HG03103 (cell line): ENCODE results near the gene GARIN5B.

Source experiments
- ATAC-seq: cut with Tn5 transposase; IDR thresholded peaks from one replicate; pipeline ENCODE4 v1.9.1; 2021; ENCODE audit warnings: low read depth; ENCODE audit not compliant: unreplicated experiment

The GARIN5B gene

GRCh38 chr19:55372316-55373081, 9.4 kb upstream of the GARIN5B start:
- no peak for ATAC-seq

DNA sequence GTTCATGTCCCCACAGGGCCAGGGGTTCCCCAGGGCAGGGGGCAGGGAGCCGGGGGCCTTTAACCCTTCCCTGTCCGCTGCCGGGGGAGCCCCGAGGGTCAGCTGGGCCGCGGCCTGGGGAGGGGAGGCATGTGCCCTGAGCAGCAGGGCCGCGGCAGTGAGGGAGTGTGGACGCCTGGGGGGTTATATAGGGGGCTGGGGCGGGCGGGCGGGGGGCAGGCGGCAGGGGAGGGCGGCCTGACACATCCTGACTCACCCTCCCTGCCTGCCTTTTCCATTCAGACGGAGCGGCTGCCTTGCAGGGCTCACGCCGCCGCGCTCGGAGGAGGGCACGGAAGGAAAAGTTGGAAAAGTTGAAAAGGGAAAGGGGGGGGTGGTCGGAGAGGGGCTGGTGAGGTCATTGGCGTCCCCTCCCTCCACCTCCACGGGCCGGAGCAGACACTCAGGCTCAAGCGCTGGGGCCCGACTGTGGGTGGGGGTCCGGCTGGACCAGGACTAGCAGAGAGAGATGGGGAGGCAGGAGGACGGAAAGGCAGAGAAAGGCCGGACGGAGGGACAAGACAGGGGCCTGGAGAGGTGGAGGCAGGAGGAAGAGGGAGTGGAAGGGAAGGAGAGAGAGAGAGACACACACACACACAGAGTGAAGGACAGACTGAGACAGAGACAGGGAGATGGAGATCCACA, 7.4 kb upstream of the GARIN5B start, which contains the start of gene IL11:
TSS of gene IL11 (minus strand) at position 159 of the 684 bp plus-strand sequence. CDS start at position 6, 153 bp downstream.
- no peak for ATAC-seq

DNA sequence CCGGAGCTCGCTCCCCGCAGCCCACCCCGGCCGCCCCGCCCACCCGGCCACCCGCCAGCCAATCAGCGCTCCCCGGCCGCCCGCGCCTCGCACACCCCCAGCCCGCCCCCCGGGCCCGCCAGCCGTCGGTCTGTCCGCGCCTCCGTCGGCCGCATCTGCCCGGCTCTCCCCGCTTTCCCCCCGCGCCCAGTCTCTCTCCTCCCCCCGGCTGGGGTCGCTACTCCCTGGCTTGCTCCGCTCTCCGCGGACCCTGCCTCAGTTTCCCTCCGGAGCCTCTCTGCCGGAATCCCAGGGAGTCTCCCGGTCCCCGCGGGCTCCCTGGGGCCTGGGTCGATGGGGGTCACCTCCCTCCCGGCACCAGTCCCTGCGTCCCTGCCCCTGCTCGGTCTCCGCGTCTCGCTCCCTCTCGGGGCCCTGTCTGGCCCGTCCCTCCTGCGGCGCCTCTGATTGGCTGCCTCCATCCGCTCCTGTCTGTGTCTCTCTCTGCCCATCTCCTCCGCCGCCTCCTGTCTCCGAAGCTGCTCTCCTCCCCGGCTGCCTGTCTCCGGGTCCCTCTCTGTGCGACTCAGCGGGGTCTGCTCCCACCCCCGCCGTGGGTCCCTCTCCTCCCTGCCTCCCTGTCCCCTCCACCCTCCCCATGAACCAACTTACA, 6.7 kb upstream of the GARIN5B start:
- no peak for ATAC-seq

DNA sequence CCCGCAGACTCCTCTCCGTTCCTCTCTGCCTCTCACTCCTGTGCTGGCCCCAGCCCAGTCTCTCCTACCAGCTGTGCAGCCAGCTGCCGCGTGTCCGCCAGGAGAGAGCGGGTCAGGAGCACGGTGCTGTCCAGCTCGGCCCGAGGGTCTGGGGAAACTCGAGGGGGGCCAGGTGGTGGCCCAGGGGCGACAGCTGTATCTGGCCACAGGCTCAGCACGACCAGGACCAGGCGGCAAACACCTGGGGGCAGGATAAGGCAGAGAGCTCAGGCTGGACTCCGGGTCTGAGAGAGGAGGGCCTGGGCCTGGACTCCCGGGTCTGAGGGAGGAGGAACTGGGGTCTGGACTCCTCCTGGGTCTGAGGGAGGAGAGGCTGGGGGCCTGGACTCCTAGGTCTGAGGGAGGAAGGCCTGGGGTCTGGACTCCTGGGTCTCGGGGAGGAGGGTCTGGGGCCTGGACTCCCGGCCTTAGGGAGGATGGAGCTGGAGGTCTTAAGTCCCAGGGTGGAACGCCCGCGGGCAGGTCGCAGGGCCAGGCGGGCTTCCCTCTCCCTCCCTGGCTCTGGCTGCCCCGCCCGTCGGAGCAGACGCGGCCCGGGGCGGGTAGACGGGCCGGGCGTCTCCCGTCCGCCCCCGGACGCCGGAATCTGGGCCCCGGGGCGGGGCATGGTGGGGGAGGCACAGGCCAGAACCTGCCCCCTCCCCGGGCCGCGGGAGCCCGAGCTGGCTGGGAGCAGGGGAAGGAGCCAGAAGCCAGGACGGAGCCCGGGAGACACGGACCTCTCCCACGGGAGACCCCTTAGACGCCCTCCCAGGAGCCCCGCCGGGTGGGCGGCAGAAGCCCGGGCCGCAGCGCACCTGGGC, 5.9 kb upstream of the GARIN5B start:
- no peak for ATAC-seq

DNA sequence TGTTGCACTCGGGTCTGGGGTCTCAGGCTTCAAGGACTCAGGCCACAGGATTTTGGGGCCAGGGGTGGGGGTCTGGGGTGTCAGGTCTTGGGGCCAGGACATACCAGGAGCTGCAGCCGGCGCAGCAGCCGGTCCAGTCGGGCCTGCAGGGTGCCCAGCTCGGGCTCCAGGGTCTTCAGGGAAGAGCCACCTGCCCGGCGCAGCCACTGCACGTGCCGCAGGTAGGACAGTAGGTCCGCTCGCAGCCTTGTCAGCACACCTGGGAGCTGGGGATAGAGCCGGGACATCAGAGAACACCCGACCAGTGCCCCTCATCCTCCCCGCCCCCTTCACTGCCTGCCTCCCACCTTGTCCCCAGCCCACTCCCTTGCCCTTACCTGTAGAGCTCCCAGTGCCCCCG, 5.0 kb upstream of the GARIN5B start:
- no peak for ATAC-seq

GRCh38 chr19:55366790-55367189, 3.7 kb upstream of the GARIN5B start:
- ATAC-seq = no peak

DNA sequence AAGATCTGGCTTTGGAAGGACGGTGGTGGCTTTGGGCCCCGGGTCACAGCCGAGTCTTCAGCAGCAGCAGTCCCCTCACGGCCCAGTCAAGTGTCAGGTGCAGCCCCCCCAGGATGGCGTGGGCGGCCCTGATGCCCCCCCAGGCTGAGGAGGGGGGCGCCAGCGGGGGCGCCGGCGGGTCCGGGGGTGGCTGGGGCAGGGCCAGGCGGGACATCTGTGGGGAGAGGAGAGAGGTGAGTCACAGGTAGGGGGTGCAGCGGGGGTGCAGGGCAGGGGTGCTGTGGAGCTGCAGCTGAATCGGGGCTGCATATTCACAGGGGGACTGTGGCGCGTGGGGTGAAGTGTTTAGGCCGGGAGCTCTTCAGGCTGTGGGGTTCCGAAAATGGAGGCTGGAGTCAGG, 2.9 kb upstream of the GARIN5B start:
- ATAC-seq = no peak

DNA sequence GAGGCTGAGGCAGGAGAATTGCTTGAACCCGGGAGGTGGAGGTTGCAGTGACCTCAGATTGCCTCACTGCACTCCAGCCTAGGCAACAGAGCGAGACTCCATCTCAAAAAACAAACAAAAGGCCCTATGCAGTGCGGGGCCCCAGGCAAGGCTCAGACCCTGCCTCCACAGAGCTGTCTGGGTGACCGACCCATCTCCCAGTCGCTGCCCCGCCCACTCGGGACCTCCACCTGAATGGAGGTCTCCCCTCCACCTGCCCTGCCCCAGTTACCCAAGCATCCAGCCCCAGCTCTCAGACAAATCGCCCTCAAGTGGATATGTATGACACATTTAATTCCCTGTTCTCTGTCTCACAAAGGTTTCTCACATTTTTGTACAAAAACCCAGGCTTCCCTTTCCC, 2.2 kb upstream of the GARIN5B start:
- no peak for ATAC-seq

GRCh38 chr19:55362174-55362989, 678 bp downstream of the GARIN5B start:
- ATAC-seq = no peak

- ATAC-seq = no peak
Observed at GRCh38 chr19:55360902-55361301, 2.2 kb downstream of the GARIN5B start.

DNA sequence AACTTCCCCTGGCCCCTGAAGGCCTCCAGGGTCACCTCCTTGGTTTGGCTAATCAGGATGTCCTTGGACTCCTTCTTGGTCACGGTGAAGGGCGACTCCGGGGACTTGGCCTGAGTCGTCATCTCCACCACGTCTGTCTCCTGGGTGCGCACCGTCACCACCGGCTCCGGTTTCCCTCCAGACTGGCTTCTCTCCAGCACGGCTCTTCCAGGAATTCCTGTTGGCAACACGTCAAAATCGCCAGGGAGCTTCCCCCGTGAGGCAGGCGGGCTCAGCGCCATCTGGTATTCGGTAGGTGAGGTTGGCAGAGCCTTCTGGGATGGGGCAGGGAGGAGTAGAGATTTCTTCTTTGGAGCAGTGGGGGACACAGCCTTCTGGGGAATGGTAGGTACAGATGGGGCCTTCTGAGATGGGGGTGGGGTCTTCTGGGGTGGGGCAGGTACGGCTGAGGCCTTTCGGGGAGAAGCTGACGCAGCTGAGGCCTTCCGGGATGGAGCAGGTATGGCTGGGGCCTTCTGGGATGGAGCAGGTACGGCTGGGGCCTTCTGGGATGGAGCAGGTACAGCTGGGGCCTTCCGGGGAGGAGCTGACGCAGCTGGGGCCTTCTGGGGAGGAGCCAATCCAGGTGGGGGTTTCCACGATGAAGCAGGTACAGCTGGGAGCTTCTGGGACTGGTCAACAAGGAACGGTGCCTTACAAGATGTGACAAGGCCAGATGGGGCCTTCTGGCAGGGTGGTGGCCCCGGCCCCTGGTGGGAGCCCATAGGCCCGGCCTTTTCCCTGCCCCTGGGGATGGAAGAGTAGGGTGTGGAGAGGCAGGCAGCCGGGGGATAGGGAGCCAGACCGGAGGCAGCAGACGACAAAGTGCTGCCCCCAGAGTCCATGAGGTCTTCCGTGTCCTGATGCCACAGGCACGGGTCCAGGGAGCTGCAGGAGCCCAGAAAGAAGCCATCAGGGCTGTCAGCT, 3.8 kb downstream of the GARIN5B start:
- ATAC-seq = no peak

- no peak for ATAC-seq
Observed at GRCh38 chr19:55358493-55358892, 4.6 kb downstream of the GARIN5B start.

GRCh38 chr19:55355213-55355821, 7.7 kb downstream of the GARIN5B start:
- no peak for ATAC-seq

- ATAC-seq = no peak
Observed at GRCh38 chr19:55354698-55355212, 8.3 kb downstream of the GARIN5B start, which contains the start of gene COX6B2. Gene COX6B2, minus strand, starts transcription at chr19:55354719. Its CDS starts 198 bp downstream, at chr19:55354521.

DNA sequence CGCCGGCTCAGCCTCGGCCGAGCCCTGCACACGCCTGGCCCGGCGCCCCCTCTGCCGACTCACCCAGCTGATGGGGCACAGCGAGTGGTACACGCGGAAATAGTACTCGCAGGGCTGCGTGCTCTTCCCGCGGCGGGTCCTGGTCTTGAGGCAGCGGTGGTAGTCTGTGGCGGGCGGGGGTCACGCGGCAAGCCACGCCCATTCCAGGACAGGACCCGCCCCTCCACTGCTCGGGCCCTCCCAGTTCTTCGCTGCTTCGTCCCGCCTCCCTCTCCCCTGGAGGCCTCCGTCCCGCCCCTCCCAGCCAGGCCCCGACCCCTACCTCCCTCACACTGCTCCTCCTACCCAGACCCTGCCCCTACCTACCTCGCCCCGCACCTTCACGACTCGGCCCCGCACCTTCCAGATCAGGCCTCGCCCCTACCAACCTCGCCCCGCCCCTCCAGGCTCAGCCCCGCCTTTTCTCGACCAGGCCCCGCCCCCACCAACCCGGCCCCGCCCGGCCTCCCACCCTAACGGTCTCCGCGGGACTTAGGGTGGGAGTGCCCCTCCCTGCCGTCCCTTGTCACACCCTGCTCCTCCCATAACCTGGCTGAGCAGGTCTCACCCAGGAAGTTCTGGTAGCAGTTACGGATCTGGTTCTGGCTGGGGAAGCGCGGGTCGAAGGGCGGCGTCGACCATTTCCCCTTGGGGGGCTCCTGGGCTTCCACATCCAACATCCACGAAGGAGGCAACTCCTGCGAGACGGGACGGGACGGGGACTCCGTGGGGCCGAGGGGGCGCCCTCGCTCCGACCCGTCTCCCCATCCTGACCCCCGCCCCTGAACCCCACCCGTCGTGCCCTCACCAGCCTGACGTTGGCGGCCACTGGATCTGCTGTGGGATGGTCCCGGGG, 9.0 kb downstream of the GARIN5B start:
- ATAC-seq = no peak

DNA sequence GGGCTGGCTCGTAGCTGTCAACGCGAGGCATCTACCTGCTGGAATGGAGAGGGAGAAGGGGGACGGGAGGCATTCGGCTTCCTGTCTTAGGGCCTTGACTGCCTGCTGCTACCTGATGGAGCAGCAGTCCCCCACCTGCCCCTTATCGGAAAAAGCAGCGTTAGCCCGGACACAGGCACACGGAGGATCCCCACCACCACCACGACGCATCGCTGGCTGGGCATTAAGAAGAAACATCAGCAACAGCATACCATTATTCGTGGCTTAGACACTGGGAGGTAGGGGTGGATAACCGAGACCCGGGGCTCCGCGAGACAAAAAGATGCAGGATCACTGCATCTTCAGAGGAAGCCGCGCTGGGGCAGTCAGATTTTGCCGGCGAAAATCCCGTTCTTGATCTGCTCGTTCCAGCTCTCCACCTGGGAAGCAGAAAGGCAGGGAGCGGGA, 9.7 kb downstream of the GARIN5B start:
- ATAC-seq = no peak
